NCI-H524 (cell line): ENCODE results near the gene ITGA7.

Source experiments
- DNase-seq, 2 experiments: peaks; one replicate each; lab custom pipeline; 2025; lab: John Stamatoyannopoulos, UW

Gene ITGA7

DNA sequence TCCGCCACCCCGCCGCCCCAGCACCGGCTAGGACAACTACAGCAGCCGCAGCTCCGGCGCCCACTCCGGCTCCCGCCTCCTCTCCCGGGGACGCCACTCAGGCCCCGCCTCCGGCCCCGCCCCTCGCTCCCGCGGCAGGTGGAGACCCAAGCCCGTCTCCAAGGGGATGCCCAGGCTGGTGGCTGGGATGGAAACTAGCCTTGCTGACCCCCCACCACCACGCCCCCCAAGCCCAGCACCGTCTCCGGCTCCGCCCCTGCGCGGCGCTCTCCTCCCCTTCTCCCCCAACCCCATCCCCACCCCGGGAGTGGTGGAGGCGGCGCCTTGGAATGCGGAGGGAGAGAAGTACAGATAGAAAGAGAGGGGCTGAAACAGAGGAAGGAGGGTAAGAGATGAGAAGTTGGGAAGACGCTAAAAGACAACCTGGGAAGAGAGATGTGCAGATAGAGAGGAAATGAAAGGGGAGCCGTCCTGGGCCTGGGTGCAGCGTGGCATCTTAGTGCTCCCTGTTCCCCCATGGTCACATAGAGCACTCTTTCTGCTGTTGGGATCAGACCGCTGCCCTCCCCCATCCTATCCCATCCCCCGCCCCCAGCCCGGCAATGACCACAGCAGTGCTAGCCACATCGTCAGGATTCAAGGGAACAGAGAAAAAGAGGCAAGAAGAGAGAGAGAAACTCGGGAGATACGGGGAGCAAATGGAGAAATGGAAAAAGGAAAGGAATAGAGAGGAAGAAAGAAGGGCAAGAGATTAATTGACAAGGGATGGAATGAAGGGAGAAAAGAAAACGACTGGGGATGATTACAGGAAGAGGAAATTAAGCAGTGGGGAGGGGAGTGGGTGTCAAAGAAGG is at the start of gene ITGA7:
Gene ITGA7, minus strand, starts transcription at position 64 of the 854 bp plus-strand sequence. CDS start 222 bp downstream, outside the sequence.
- peak; percentile 78 to 89 for DNase-seq

- DNase-seq = no peak
These were observed 47.5 kb upstream of the ITGA7 start for GRCh38 chr12:55755246-55755645.

DNA sequence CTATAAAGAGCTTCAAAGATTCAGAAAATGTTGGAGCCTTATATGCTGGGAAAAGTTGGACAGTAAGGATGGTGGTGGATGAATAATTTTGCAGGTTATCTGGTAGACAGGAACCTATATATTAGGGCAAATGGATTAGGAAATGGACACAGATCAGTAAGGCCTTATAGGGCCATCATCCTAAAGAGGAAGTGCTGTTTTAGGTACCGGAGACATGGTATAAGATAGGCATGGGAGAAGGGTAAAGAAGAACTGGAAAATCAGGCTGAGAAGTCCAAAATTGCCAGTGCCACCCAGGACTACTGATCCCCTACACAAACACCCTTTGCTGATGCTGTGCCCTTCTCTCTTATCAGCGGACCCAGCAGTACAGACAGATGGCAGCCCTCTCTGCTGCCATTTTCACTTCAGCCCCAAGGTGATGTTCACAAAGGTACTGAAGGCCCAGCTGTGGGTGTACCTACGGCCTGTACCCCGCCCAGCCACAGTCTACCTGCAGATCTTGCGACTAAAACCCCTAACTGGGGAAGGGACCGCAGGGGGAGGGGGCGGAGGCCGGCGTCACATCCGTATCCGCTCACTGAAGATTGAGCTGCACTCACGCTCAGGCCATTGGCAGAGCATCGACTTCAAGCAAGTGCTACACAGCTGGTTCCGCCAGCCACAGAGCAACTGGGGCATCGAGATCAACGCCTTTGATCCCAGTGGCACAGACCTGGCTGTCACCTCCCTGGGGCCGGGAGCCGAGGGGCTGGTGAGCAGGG is 40.7 kb upstream of the ITGA7 start:
- DNase-seq = no peak

GRCh38 chr12:55746913-55747231 is 39.2 kb upstream of the ITGA7 start:
- no peak for DNase-seq

DNA sequence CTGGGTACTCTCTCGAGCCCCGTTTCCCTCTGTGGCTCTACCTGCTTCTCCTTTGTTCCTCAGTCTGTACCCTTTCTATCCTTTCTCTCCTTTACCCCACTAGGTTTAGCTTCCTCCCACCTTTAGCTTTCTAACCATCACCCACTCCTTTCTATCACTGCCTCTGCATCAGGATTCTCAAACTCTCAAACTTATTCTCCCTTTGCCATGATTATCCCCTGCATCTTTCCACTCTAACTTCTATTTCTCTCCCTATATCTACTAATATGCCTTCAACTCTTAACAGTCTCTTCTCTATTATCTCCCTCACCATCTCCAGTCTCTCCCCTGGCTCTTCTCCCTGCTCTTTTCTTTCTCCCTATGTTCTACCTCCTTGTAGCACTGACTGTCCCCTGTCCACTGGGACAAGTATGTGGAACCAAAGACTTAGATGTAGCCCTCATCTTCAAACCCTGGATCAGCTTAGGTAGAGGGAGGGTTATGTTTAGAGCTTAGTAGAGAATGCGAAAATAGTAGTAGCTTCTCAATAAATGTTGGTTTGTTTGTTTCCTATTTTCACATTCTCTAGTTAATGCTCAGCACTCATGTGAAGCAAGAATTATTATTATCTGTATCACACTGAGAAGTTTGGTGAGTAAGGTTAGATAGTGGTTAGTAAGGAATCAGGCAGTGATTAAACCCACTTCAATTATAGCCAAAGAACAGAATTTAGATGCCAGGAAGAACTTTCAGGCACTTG is 38.6 kb upstream of the ITGA7 start:
- no peak for DNase-seq

DNA sequence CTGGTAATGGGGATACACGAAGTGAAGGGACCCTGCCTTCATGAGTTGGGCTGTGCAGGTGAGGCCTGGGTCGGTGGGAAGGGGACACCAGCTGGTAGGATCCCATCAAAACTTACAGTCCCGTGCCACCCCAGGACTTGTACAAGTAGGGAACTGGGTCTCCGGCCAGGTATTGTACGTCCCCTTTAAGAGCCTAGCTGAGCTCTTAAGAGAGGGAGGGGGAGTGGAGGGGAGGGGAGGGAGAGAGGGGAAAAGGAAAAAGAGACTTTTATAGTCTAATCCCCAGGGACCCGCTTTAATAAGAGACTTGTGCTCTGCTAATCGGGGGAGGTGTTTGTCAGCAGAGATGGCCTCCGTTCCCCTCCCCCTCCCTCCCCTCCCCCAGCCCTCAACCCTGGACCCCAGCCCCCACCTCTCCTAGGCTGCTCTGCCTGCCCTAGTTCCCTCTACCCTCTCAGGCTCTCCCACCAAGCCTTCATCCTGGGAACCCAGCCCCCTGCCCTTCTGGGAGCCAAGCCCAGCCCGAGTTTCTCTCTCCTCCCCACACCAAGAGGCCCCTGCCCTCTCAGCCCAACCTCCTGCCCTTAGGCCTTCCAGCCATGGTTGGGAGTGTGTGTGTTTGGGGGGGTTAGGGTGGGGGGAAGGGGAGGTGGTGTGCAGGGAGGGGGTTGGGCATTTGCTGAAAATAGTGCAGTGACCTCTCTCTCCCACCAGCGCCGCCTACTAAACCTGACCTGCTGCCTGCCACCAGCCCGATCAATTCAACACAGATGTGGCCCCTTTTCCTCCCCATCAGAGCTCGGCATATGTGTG is 37.9 kb upstream of the ITGA7 start:
- peak; percentile 78 to 91 for DNase-seq

GRCh38 chr12:55744340-55745030 is 36.8 kb upstream of the ITGA7 start:
- peak; percentile 6 to 29 for DNase-seq

GRCh38 chr12:55743406-55744339 is 36.0 kb upstream of the ITGA7 start:
- DNase-seq = peak; percentile 32 to 73

DNA sequence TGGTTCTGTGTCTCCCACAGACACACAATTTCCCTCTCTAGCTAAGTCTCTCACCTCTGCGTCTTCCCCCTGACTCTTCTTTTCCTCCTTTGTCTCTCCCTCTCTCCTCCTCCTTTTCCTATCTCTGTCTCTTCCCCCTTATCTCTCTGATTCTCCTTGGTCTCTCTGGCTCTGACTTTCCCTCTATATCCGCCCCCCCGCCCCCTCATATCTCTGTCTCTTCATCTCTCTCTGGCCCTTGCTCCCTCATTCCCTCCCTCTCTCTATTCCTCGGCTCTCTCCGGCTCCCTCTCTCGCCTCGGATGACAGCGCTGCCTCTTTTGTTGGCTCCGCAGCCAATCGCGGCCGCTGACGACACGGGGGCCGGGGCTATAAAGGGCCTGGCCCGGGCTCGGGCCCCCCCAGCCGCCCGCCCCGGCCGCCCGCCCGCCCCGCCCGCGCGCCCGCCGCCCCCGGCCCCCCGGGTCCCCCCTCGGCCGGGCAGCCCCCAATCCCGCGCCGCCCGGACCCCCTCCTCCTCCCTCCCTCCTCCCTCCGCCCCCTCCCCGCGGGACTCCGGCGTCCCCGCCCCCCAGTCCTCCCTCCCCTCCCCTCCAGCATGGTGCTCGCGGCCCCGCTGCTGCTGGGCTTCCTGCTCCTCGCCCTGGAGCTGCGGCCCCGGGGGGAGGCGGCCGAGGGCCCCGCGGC is 35.2 kb upstream of the ITGA7 start, which contains the start of gene GDF11:
Gene GDF11, plus strand, starts transcription at position 404 of the 687 bp plus-strand sequence. Its CDS starts 195 bp downstream, at position 599.
- peak; percentile 75 to 78 for DNase-seq

DNA sequence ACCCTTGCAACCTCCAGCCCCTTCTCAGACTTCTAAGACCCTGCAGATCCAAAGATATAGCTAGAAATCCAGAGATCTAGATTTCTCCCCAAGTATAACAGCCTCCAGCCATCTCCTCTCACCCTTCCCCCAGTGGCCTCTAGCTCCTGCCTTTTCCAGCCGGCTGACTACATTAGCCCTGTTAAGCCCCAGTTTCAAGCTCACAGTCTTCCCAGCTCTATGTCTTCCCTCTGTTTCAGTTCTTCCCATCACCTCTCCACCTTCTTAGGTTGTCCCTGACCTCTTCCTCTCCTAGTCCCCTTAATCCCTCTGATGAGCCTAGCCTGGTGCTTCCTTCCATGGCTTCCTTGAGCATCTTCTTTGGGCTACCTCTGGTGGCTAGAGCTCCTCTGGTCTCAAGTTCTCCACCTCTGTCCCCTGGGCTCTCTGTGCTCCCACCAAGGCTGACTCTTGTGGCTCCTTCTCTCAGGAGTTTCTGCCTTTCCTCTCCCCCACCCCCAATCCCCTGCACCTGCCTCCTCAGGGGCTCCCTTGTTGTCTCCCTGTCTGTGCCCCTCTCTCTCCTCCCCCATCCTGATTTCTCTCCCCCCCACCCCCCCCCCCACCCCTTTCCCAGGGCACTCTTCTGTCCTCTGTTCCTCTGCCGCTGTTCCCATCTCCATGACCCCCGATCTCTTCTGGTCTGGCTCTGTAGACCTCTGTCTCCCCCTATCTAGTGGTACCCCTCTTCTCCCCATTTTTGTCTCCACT is 34.4 kb upstream of the ITGA7 start:
- no peak for DNase-seq

GRCh38 chr12:55739025-55739378 is 31.3 kb upstream of the ITGA7 start:
- no peak for DNase-seq

DNA sequence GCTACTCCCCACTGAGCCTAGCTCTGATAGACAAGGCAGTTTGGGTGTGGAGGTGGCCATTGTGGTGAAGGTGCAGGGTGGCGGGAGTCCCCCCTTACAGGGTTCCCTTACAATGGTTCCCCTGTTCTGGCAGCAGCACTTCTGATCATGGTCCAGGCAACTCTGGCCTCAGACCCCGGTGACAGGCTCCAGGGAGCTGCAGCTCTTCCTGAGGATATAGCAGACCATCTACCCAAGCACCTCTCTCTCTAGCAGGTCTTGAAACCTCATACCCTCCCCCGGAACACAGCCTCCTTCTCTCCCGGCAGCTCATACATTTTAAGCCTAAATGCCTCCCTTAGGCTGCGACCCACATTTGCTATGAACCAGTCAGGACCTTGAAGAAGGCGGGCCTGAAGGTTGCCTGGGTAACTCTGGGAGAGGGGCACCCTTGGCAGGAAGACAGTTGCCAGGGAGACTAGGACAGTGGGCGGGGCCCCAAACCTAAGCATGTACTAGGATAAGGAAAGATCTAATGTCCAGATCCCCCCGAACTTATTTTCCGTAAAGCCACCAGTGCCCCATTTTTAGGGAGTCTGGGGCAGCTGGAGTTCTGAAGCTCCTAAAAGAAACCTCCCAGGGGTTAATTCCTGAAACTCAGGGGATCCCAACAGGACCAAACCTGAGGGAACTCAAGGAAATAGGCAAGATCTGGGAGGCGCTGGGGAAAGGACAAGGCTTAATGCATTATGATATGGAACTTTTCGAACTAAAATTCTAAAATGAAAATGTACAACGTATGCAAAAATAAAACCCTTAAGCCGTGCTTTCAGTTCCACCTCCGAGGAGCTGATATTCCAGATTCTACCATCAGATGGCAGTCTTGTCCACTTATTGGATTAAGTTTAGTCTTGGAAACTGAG is 30.7 kb upstream of the ITGA7 start:
- peak; percentile 90 to 93 for DNase-seq

GRCh38 chr12:55737581-55738122 is 29.9 kb upstream of the ITGA7 start:
- DNase-seq = peak; percentile 50 to 56

- peak; percentile 71 to 89 for DNase-seq
These were observed 29.3 kb upstream of the ITGA7 start for GRCh38 chr12:55736780-55737580.

DNA sequence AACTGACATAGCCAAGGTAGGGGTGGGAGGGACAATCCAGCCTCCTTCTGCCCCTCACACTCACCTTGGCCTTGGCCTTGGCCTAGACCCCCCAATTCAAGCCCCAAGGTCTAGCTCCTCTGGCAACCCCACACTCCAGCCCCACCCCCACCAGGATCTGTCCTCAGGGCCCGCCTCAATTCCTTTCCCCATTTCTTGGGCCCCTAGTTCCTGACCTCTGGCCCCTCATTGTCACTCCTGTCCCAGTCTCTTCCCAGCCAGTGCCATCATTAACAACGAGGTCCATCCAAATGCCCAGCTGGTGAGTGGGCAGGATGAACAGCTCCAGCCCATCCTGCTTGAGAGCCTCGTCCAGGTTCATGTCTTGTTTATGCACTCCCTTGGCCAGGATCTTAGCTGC is 28.4 kb upstream of the ITGA7 start:
- no peak for DNase-seq

DNA sequence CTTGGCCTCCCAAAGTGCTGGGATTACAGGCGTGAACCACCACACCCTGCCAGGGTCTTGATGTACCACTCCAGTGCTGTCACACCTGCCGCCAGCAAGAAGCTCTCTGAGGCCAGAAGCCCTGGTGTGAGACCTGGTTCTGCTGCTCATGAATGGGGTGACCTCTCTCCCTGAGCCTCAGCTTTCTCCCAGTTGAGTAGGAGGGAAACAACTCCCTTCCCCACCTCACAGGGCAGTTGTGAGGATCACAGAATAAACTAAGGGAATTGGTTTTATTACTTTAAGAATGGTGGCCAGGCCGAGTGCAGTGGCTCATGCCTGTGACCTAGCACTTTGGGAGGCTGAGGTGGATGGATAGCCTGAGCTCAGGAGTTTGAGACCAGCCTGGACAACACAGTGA is 26.9 kb upstream of the ITGA7 start:
- no peak for DNase-seq
